Adrenal gland (tissue), 12 donors: ENCODE data around the gene MICAL3. TPM values are rescaled to one million over a fixed set of nuclear protein-coding genes. Genes with fewer than 3 reads are reported as not detected.

Experiments used
- DNase-seq, 7 donors: peaks; one replicate each; pipeline ENCODE4 v3.0.0-alpha.2; 2019 to 2020
- H3K27ac ChIP-seq, 5 donors: fragments of 200-600 bp; sonication (generic) in 4 of 5; 1 replicate in 3 of 5; 2 replicates in 2 of 5; pipeline versions ENCODE4 v1.5.1 to v1.8.0; 2016 to 2020; ENCODE audit warnings: mild to moderate bottlenecking in 1 of 5
- H3K27me3 ChIP-seq: fragments of 200-600 bp; 2 replicates; pipeline ENCODE4 v1.8.0; 2021
- H3K36me3 ChIP-seq, 2 donors: fragments of 200-600 bp; replicated peaks in 1 of 2; 1 replicate in 1 of 2; 2 replicates in 1 of 2; pipeline versions ENCODE4 v1.5.1 to v1.8.0; 2018 to 2022
- H3K4me1 ChIP-seq, 2 donors: fragments of 200-600 bp; replicated peaks in 1 of 2; 1 replicate in 1 of 2; 2 replicates in 1 of 2; pipeline versions ENCODE4 v1.5.1 to v1.8.0; 2018 to 2021
- H3K4me3 ChIP-seq, 4 donors: fragments of 200-600 bp; sonication (generic) in 3 of 4; one replicate each; pipeline ENCODE4 v1.5.1; 2016 to 2018
- H3K9me3 ChIP-seq, 3 donors: fragments of 200-600 bp; sonication (generic) in 1 of 3; replicated peaks in 1 of 3; 1 replicate in 2 of 3; 2 replicates in 1 of 3; pipeline versions ENCODE4 v1.5.1 to v1.8.0; 2016 to 2021
- CTCF ChIP-seq, 6 experiments: fragments of 450-650 bp in 4 of 6; fragments of 200-600 bp in 2 of 6; sonication (generic) in 1 of 6; IDR thresholded peaks; 1 replicate in 5 of 6; 2 replicates in 1 of 6; pipeline versions ENCODE4 v1.5.1 to v1.8.0; 2016 to 2021; ENCODE audit warnings: antibody characterized with exemption in 6 of 6, mild to moderate bottlenecking in 2 of 6, moderate library complexity in 1 of 6
- POLR2A ChIP-seq, 2 donors: fragments of 450-650 bp; IDR thresholded peaks; one replicate each; pipeline ENCODE4 v1.6.1; 2017; ENCODE audit warnings: antibody characterized with exemption in 2 of 2, mild to moderate bottlenecking in 2 of 2, moderate library complexity in 1 of 2
- WGBS, 4 donors: extraction: QIAGEN DNeasy Blood & Tissue Kit in 2 of 4; methylation state at CpG; one replicate each; pipeline versions ENCODE4 v1.1.5 to v1.1.7; 2013 to 2017; 5-methylcytosine and 5-hydroxymethylcytosine counted together
- intact Hi-C, 2 donors: fragments of 100-400 bp; cut with DNase I; formaldehyde crosslinking; loops; one replicate each; pipeline versions ENCODE4 v1.14.1 to v1.15.0; 2022 to 2023
- polyA plus RNA-seq, 3 donors: library from polyadenylated mRNA; stranded (reverse); fragments of 200-250 nt in 2 of 3; fragments of 350-450 nt in 1 of 3; fragmentation: Illumina TruSeq in 1 of 3; extraction: RNeasy Lipid Tissue Mini Kit (QIAGEN cat#74804) in 1 of 3; gene quantifications; one replicate each; pipeline ENCODE4 v1.2.3, GENCODE V29; 2013 to 2014
- total RNA-seq, 9 donors: library from RNA; depleted of rRNA in 4 of 9; stranded (reverse); fragments of >200 nt in 4 of 9; fragments of 120-200 nt in 1 of 9; fragmentation: NEBNext Ultra II Directional in 1 of 9; extraction: Animal tissue kit (Norgen Biotek cat#: 25700) in 1 of 9; gene quantifications; one replicate each; pipeline versions ENCODE4 v1.1.0 to v1.2.4, GENCODE V29; 2013 to 2023
- donor health status: healthy with polysubstance abuse.
- donor health status: Bipolar disorder and iron deficiency.
- donor health status: DM: yes; HTN: yes; CAD: no.
- donor health status: DM: no; HTN: no; CAD: no.
- donor health status: DM: no; HTN: no; CAD: no.
- donor health status: DM: yes; HTN: yes; CAD: no.

The MICAL3 gene
- total and polyA plus RNA-seq, 12 donors = 10.9 to 82.6 (median 34.4) TPM

GRCh38 chr22:17917490-17917983 lies 106.8 kb downstream of the MICAL3 start:
- intact Hi-C loops = loop anchor here (10.0 kb wide), 2 partner anchors 77 to 107 kb away; partner anchors contain the start of gene MICAL3 (in 1 of the 2)
- Histone ChIP-seq H3K4me3 (no peak overlapping the region), H3K27me3 (no peaks in the 10 kb centered on the region), H3K4me1 (peaks cover 31 to 47% of the 10 kb centered on the region in 2 donors), H3K36me3 (no peaks in the 10 kb centered on the region), H3K9me3 (no peaks in the 10 kb centered on the region), H3K27ac (peak overlapping the region in 1 of 5 donors; percentile 7)
- peak in 2 of 7 donors; percentile 22 to 55 for DNase-seq
- WGBS, 4 donors = 80 to 97% (median 88%) methylated on average over 3 to 6 of the region's 6 CpGs
- TF ChIP-seq CTCF (IDR thresholded peaks at IDR 0.05) (no peak), POLR2A (IDR thresholded peaks at IDR 0.05) (no peak)

- WGBS, 4 donors = 58 to 71% (median 63%) methylated on average over 13 of the region's 13 CpGs
- no peaks in the 10 kb centered on the region for H3K36me3 ChIP-seq
- H3K27me3 ChIP-seq = no peaks in the 10 kb centered on the region
- H3K9me3 ChIP-seq = no peaks in the 10 kb centered on the region
- peak overlapping the region in 3 of 5 donors; percentile 2 to 56 (median 36) for H3K27ac ChIP-seq
- TF ChIP-seq POLR2A (IDR thresholded peaks at IDR 0.05) = no peak
- no peak for TF ChIP-seq CTCF (IDR thresholded peaks at IDR 0.05)
- DNase-seq = peak in 3 of 7 donors; percentile 25 to 49 (median 33)
- no peak overlapping the region for H3K4me3 ChIP-seq
- H3K4me1 ChIP-seq = peaks cover 26 to 41% of the 10 kb centered on the region in 2 donors
- intact Hi-C loops = loop anchor here (10.0 kb wide), 2 partner anchors 78 to 108 kb away; partner anchors contain the start of gene MICAL3 (in 1 of the 2)
These were observed 108.0 kb downstream of the MICAL3 start for GRCh38 chr22:17916226-17916889.

- intact Hi-C loops = loop anchor here (10.0 kb wide), 2 partner anchors 79 to 109 kb away; partner anchors contain the start of gene MICAL3 (in 1 of the 2)
- WGBS, 4 donors = 91 to 98% (median 93%) methylated on average over 7 of the region's 7 CpGs
- no peak overlapping the region for H3K27ac ChIP-seq
- H3K4me1 ChIP-seq = peaks cover 26 to 41% of the 10 kb centered on the region in 2 donors
- no peak overlapping the region for H3K4me3 ChIP-seq
- no peak for TF ChIP-seq POLR2A (IDR thresholded peaks at IDR 0.05)
- no peak for TF ChIP-seq CTCF (IDR thresholded peaks at IDR 0.05)
- H3K9me3 ChIP-seq = no peaks in the 10 kb centered on the region
- DNase-seq = peak in 1 of 7 donors; percentile 47
- H3K36me3 ChIP-seq = no peaks in the 10 kb centered on the region
- H3K27me3 ChIP-seq = no peaks in the 10 kb centered on the region
These were observed 108.7 kb downstream of the MICAL3 start for GRCh38 chr22:17915676-17916075.

DNA sequence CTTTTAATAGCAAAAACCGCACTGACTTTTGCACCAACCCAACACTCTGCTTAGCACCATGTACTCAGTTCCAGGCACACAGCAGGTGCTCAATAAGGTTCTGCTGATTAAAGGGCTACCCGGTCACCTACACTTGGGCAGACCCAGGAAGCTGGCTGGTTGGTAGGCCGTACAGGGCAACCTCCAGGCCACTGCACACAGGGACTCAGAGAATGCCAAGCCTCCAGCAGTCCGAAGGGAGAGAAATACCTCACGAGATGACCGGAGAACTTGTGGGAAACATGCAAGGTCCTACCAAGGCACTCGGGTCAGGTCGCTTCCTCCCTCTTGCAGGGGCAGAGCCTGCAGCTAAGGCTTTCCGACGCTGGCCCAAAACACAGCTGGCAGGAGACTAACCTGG lies 109.2 kb downstream of the MICAL3 start:
- H3K27ac ChIP-seq = peak overlapping the region in 1 of 5 donors; percentile 47
- H3K4me1 ChIP-seq = peaks cover 29 to 41% of the 10 kb centered on the region in 2 donors
- no peaks in the 10 kb centered on the region for H3K36me3 ChIP-seq
- H3K9me3 ChIP-seq = no peaks in the 10 kb centered on the region
- 95 to 97% (median 97%) methylated on average over 9 to 10 of the region's 10 CpGs for WGBS, 4 donors
- intact Hi-C loops = loop anchor here (10.0 kb wide), 2 partner anchors 80 to 110 kb away; partner anchors contain the start of gene MICAL3 (in 1 of the 2)
- DNase-seq = peak in 2 of 7 donors; percentile 23 to 42
- TF ChIP-seq CTCF (IDR thresholded peaks at IDR 0.05) = no peak
- TF ChIP-seq POLR2A (IDR thresholded peaks at IDR 0.05) = no peak
- H3K4me3 ChIP-seq = no peak overlapping the region
- H3K27me3 ChIP-seq = no peaks in the 10 kb centered on the region
